WERI-Rb-1 (cell line): ENCODE measurements around the gene CORO2A.

Source experiments
- DNase-seq: peaks from one replicate; pipeline ENCODE4 v3.0.0-alpha.2; 2020
- H3K27ac ChIP-seq: fragments of 250-450 bp; sonication (Bioruptor Pico); 2 replicates; pipeline ENCODE4 v1.5.1; 2020; ENCODE audit warnings: mild to moderate bottlenecking, moderate library complexity
- H3K27me3 ChIP-seq: fragments of 250-450 bp; sonication (Bioruptor Pico); 2 replicates; pipeline ENCODE4 v1.5.1; 2021; ENCODE audit warnings: mild to moderate bottlenecking, low read depth, moderate library complexity; ENCODE audit not compliant: insufficient read depth, severe bottlenecking
- H3K36me3 ChIP-seq: fragments of 250-450 bp; sonication (Bioruptor Pico); 2 replicates; pipeline ENCODE4 v1.5.1; 2020; ENCODE audit warnings: mild to moderate bottlenecking, moderate library complexity
- H3K4me3 ChIP-seq: 2 replicates; pipeline ENCODE4 v1.5.1; 2011; ENCODE audit warnings: low read depth, mild to moderate bottlenecking, control low read depth, low read length
- H3K9me3 ChIP-seq: fragments of 250-450 bp; sonication (Bioruptor Pico); 2 replicates; pipeline ENCODE4 v1.5.1; 2021; ENCODE audit warnings: mild to moderate bottlenecking, moderate library complexity; ENCODE audit not compliant: severe bottlenecking
- TF ChIP-seq, protein P1 (sequence below): IDR thresholded peaks from 2 replicates; pipeline ENCODE4 v1.5.1; 2011; ENCODE audit warnings: low read depth, mild to moderate bottlenecking, control low read depth, inconsistent platforms, low read length

The CORO2A gene

DNA sequence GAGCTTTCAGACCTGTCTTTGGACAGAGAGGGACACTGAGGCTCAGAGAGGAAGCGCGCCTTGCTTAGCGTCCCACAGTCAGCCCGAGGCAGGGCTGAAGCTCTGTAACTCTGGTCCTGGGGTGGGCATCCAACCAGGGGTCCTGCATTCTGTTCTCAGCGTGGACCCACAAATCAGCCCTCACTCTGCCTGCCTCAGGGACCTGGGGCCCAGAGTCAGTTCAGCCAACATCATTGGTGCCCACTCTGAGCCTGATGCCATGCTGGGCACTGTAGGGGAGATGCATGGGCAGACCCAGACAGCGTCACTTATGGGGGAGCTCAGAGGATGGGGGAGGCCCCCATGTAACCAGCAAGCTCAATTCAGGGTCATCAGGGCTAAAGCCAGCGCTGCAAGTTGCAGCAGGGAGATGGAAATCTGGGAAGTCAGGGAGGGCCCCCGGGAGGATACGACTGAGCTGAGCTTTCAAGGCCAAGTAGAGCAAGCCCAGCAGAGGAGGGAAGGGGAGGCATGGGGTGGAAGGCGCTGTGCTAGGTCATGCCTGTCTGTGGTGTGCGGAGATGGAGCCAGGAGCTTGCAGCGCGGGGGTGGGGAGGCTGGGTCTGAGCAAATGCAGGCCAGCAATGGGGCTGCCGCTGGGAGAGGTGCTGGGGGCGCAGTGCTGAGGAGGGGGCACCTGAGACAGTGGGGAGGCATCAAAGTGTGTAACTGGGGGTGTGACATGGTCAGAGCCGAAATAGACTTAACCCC, 21.1 kb downstream of the CORO2A start:
- H3K27me3 ChIP-seq = no peaks in the 10 kb centered on the region
- no peak overlapping the region for H3K4me3 ChIP-seq
- H3K36me3 ChIP-seq = no peaks in the 10 kb centered on the region; the same call in none of the 2 replicates
- H3K9me3 ChIP-seq = no peaks in the 10 kb centered on the region
- peak; percentile 47 for DNase-seq
- H3K27ac ChIP-seq = peak overlapping the region; percentile 50
- TF ChIP-seq, protein P1, sequence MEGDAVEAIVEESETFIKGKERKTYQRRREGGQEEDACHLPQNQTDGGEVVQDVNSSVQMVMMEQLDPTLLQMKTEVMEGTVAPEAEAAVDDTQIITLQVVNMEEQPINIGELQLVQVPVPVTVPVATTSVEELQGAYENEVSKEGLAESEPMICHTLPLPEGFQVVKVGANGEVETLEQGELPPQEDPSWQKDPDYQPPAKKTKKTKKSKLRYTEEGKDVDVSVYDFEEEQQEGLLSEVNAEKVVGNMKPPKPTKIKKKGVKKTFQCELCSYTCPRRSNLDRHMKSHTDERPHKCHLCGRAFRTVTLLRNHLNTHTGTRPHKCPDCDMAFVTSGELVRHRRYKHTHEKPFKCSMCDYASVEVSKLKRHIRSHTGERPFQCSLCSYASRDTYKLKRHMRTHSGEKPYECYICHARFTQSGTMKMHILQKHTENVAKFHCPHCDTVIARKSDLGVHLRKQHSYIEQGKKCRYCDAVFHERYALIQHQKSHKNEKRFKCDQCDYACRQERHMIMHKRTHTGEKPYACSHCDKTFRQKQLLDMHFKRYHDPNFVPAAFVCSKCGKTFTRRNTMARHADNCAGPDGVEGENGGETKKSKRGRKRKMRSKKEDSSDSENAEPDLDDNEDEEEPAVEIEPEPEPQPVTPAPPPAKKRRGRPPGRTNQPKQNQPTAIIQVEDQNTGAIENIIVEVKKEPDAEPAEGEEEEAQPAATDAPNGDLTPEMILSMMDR = no peak

DNA sequence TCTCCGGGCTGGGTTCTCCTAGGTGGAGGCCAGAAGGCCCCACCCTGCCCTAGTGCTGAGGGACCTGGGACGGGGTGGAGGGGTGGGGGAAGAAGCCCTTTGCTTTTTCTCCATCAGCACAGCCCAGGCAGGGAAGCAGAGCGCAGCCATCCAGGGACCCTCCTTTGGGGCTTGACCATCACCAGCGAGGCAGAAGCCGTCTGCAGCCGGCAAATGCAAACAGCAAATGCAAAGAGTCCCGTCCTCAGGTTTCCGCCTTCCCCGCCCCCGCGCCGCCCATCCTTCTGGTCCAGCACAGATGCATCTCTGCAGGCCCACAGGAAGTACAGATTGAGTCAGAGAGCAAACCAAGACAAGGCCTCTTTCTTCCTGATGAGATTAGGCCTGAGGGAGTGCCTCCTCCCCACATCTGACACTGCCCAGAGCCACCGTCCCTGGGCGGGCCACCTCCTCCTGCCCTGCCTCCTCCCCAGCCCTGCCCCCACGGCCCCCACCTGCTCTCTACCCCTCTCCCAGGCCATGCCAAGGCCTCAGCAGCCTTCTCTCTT, 23.4 kb downstream of the CORO2A start:
- peak; percentile 91 for DNase-seq
- Histone ChIP-seq H3K36me3 (no peaks in the 10 kb centered on the region; the same call in 1 of the 2 replicates), H3K27ac (peak overlapping the region; percentile 50), H3K4me3 (no peak overlapping the region), H3K9me3 (no peaks in the 10 kb centered on the region), H3K27me3 (no peaks in the 10 kb centered on the region)
- TF ChIP-seq, protein P1 = no peak

DNA sequence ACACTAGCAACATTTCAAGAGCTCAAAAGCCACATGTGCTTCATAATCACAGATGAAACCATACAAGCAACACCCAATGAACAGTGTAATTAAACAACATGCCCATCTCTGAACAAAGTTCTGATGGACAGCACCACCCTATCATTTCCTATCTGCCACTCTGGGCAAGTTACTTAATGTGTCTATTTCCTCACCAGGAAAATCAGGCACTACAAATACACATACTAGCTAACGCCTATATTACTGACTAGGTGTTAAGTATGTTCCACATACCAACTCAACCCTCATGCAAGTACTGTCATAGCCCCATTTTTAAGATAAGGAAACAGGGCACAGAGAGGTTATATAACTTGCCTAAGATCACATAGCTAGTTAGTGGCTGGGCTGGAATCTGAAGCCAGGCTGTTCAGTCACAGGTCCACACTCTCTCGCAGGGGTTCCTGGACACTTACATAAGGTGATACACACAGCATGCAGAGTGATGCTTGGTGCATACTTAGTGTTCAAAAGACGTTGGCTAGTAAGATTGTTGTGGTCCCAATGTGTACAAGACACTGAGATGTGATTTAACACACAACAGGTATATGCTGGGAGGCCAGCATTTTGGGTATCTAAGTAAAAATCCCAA, 24.2 kb downstream of the CORO2A start:
- 0 out of 2 replicates have a peak overlapping the region, but pooled peaks have one; percentile 37 for H3K27ac ChIP-seq
- H3K9me3 ChIP-seq = no peaks in the 10 kb centered on the region
- DNase-seq = no peak
- TF ChIP-seq, protein P1 = no peak
- no peak overlapping the region for H3K4me3 ChIP-seq
- no peaks in the 10 kb centered on the region for H3K36me3 ChIP-seq
- H3K27me3 ChIP-seq = no peaks in the 10 kb centered on the region

DNA sequence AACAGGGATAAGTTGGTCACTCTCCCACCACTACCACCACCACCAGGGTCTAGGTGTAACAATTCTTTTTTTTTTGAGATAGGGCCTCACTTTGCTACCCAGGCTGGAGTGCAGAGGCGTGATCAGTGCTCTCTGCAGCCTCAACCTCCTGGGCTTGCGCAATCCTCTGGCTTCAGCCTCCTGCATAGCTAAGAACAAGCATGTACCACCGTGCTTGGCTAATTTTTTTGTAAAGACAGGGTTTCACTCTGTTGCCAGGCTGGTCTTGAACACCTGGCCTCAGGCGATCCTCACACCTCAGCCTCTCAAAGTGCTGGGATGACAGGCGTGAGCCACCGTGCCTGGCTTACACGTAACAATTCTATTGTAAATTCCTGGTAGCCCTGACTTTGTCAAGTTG, 27.5 kb downstream of the CORO2A start:
- H3K27ac ChIP-seq = no peak overlapping the region
- H3K36me3 ChIP-seq = no peaks in the 10 kb centered on the region
- H3K9me3 ChIP-seq = no peaks in the 10 kb centered on the region
- TF ChIP-seq, protein P1 = no peak
- H3K4me3 ChIP-seq = no peak overlapping the region
- no peaks in the 10 kb centered on the region for H3K27me3 ChIP-seq
- DNase-seq = no peak

DNA sequence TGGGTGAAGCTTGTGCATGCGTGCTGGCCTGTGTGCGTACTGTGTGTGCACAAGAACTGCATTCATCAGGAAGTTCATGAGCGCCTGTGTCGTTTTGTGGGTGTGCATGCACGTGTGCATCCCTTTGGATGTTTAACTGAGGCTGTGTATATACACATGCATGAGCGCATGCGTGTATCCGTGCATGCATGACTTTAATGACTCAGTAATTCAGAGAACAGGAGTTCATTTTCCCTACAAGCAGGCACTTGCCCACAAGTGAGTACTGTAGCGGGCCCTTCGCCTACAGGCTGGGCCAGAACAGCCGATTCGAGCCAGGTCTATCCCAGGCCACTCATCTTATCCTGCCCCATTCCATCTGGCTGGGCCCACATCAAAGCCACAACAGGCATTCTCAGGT, 29.8 kb downstream of the CORO2A start:
- TF ChIP-seq, protein P1 = no peak
- H3K27ac ChIP-seq = no peak overlapping the region
- no peaks in the 10 kb centered on the region for H3K27me3 ChIP-seq
- no peaks in the 10 kb centered on the region for H3K9me3 ChIP-seq
- no peak overlapping the region for H3K4me3 ChIP-seq
- H3K36me3 ChIP-seq = peaks cover 4% of the 10 kb centered on the region; the same call in 1 of the 2 replicates
- no peak for DNase-seq
